ENCODE results near the gene LRTM2. TPM values are rescaled to one million over a fixed set of nuclear protein-coding genes. Genes with fewer than 3 reads are reported as not detected.
A peak's percentile ranks its signal among the peaks of the same experiment; 100 is the strongest.

Gene LRTM2
- total RNA-seq, 1 donor from 2014 or later, result not detected

DNA sequence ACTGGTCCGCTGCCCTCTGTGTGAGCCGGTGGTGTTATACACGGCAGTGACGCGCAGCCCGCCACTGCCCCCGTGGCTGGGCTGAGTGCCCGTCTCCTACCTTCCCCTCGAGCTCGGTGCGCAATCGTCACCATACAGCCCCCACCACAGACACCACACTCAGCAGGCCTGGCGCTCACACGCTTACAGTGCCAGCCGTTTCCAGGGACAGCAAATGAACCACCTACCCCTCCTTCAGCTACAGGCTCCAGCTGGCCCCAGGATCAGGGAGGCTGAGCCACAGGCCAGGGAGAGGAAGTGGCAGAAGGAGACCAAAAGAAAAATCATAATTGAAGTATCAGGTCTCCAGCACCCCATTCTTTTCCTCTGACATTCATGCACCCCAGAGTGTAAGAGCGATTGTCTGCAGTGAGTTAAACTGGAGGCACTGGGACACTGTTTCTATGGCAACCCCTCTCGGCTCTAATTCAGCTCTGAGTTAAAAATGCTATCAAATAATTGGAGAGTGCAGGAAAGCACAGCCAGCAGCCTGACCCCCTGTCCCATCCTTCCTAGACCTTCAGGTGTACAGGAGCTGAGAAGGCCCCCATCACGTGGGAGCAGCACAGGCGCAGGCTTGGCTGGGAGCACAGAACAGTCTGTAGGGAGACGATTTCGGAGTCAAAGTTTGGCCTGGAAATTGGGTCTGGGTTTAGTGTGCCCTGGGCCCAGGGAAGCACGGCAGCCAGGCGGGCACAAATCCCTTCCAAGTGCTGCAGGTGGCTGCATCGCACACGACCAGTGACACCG, 18.0 kb downstream of the LRTM2 start:
- Mint-ChIP-seq H3K4me3 (ENCODE audit: unreplicated experiment) (no peak overlapping the region), H3K27ac (ENCODE audit: unreplicated experiment) (peak overlapping the region; percentile 64), H3K9me3 (ENCODE audit: unreplicated experiment) (no peaks in the 10 kb centered on the region), H3K27me3 (ENCODE audit: unreplicated experiment) (peaks cover 8% of the 10 kb centered on the region), H3K4me1 (ENCODE audit: unreplicated experiment) (peaks cover 25% of the 10 kb centered on the region), H3K36me3 (ENCODE audit: unreplicated experiment) (no peaks in the 10 kb centered on the region)
- DNase-seq (ENCODE audit: extremely low spot score, unreplicated experiment), result no peak
- TF ChIP-seq, protein P1, sequence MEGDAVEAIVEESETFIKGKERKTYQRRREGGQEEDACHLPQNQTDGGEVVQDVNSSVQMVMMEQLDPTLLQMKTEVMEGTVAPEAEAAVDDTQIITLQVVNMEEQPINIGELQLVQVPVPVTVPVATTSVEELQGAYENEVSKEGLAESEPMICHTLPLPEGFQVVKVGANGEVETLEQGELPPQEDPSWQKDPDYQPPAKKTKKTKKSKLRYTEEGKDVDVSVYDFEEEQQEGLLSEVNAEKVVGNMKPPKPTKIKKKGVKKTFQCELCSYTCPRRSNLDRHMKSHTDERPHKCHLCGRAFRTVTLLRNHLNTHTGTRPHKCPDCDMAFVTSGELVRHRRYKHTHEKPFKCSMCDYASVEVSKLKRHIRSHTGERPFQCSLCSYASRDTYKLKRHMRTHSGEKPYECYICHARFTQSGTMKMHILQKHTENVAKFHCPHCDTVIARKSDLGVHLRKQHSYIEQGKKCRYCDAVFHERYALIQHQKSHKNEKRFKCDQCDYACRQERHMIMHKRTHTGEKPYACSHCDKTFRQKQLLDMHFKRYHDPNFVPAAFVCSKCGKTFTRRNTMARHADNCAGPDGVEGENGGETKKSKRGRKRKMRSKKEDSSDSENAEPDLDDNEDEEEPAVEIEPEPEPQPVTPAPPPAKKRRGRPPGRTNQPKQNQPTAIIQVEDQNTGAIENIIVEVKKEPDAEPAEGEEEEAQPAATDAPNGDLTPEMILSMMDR (IDR thresholded peaks at IDR 0.05), result no peak

DNA sequence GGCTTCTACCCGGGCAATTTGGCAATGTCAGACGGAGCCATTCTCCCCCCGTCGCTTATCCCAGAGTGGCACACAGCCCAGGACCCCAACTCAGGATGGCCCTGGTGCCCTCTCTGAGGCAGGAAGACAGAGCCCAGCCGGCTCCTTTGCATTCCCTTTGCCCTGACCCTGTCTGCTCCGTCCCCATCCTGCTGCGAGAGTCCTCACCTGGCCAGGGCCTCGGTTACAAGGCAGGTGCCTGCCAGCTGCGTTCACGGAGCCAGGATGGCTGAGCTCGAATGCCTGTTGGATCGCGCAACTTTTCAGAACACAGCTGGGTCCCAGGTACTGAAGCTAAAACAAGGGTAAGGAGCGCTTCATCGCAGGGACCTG, 18.6 kb downstream of the LRTM2 start:
- Mint-ChIP-seq H3K9me3 (ENCODE audit: unreplicated experiment) (no peaks in the 10 kb centered on the region), H3K4me3 (ENCODE audit: unreplicated experiment) (no peak overlapping the region), H3K36me3 (ENCODE audit: unreplicated experiment) (no peaks in the 10 kb centered on the region), H3K4me1 (ENCODE audit: unreplicated experiment) (peaks cover 27% of the 10 kb centered on the region), H3K27me3 (ENCODE audit: unreplicated experiment) (peaks cover 5% of the 10 kb centered on the region), H3K27ac (ENCODE audit: unreplicated experiment) (no peak overlapping the region)
- TF ChIP-seq, protein P1 (IDR thresholded peaks at IDR 0.05), result no peak
- DNase-seq (ENCODE audit: extremely low spot score, unreplicated experiment), result no peak

DNA sequence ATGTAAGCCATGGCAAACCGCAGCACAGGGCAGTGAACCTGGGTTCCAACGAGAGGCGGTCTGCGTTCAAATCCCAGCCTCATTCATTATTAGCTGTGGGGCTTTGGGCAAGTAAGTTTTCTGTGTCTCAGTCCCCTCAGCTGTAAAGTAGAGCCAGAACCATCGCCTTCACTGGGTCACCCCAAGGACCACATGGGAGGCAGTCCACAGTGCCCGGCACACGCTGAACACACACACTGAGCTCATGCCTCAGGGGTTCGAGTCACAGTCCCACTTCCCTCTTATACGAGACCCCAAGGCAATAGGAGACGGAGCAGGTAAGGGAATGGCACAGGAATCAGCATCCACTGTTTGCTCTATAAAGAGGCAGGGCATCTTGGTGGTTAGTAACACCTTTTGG, 19.1 kb downstream of the LRTM2 start:
- Mint-ChIP-seq H3K9me3 (ENCODE audit: unreplicated experiment) (no peaks in the 10 kb centered on the region), H3K4me1 (ENCODE audit: unreplicated experiment) (peaks cover 32% of the 10 kb centered on the region), H3K36me3 (ENCODE audit: unreplicated experiment) (no peaks in the 10 kb centered on the region), H3K27ac (ENCODE audit: unreplicated experiment) (no peak overlapping the region), H3K27me3 (ENCODE audit: unreplicated experiment) (peaks cover 7% of the 10 kb centered on the region), H3K4me3 (ENCODE audit: unreplicated experiment) (no peak overlapping the region)
- DNase-seq (ENCODE audit: extremely low spot score, unreplicated experiment), result no peak
- TF ChIP-seq, protein P1 (IDR thresholded peaks at IDR 0.05), result no peak

DNA sequence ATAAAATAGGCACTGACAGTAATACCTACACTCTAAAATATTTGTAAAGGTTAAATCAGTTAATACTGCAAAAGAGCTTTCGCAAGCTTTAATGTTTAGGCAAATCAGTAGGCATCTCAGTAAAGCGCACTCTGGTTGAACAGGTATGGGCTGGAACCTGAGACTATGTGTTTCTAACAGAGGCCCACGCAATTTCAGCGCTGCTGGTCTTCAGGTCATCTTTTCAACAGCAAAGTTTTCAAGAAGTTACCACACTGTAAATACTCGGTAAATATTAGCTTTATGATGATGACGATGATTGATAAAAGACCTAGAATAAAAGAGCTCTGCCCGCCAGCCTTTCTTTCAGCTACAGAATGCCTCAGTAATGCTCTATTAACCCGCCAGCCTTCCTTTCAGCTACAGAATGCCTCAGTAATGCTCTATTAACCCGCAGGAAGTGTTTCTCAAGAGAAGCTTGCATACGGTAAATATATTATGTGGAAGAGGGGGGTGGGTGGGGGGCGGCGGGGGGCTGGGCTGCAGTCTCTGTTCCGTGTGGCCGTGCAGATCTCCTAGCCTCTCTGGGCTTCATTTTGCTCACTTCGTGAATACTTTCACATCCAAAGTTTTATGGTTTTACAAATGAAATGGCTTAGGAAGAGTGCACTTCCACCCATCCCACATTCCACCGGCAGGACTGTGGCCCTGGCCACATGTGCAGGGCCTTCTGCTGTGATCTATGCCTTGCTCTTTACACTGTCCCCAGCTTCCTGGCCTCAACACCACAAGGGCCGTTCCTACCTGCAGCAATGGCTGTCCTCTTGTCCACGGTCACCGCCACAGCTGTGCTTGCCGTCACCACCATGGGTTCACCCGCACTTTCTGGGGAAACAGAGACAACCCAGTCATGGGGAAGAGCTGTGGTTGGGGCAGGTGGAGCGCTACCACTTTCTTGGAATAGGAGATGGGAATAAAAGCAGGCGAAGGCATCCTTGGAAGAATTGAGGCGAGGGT, 19.9 kb downstream of the LRTM2 start:
- H3K4me3 Mint-ChIP-seq (ENCODE audit: unreplicated experiment), result no peak overlapping the region
- H3K36me3 Mint-ChIP-seq (ENCODE audit: unreplicated experiment), result no peaks in the 10 kb centered on the region
- peaks cover 38% of the 10 kb centered on the region for H3K4me1 Mint-ChIP-seq (ENCODE audit: unreplicated experiment)
- H3K27ac Mint-ChIP-seq (ENCODE audit: unreplicated experiment), result no peak overlapping the region
- H3K27me3 Mint-ChIP-seq (ENCODE audit: unreplicated experiment), result peaks cover 14% of the 10 kb centered on the region
- TF ChIP-seq, protein P1 (IDR thresholded peaks at IDR 0.05), result no peak
- H3K9me3 Mint-ChIP-seq (ENCODE audit: unreplicated experiment), result no peaks in the 10 kb centered on the region
- DNase-seq (ENCODE audit: extremely low spot score, unreplicated experiment), result no peak

DNA sequence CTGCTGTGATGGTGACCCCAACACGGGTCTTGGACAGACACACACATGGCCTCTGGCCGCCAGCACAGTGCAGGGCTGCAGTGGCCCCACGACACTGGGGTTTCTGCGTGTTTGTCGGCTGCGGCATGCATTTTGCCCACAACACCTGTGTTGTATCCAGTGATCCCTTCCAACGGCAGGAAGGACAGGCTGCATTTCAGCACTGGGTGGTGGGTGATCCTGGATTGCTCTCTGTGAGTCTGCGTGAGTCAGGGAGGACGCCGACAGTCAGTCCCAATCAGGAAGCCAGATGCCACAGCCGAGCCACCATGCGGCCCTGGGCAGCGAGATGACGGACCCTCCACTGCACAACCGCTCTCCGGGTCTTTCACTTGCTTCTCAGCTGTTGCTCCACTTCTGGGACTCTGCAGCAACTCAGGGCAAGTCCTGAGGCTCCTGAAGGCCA, 20.6 kb downstream of the LRTM2 start:
- Mint-ChIP-seq H3K27ac (ENCODE audit: unreplicated experiment) (no peak overlapping the region), H3K4me1 (ENCODE audit: unreplicated experiment) (peaks cover 38% of the 10 kb centered on the region), H3K9me3 (ENCODE audit: unreplicated experiment) (no peaks in the 10 kb centered on the region), H3K36me3 (ENCODE audit: unreplicated experiment) (no peaks in the 10 kb centered on the region), H3K27me3 (ENCODE audit: unreplicated experiment) (peaks cover 16% of the 10 kb centered on the region), H3K4me3 (ENCODE audit: unreplicated experiment) (no peak overlapping the region)
- TF ChIP-seq, protein P1 (IDR thresholded peaks at IDR 0.05), result no peak
- DNase-seq (ENCODE audit: extremely low spot score, unreplicated experiment), result no peak
